Breast epithelium (tissue), 3 donors: ENCODE measurements around the gene DGUOK.

Experiments
- POLR2AphosphoS5 ChIP-seq, 3 donors: sonication (generic); formaldehyde crosslinking; IDR thresholded peaks; one replicate each; pipeline ENCODE4 v1.6.1; 2017; ENCODE audit warnings: antibody characterized with exemption in 3 of 3
- TF ChIP-seq, protein P1 (sequence below), 3 donors: fragments of 450-650 bp; IDR thresholded peaks; one replicate each; pipeline ENCODE4 v1.5.1; 2016 to 2017; ENCODE audit warnings: antibody characterized with exemption in 3 of 3, mild to moderate bottlenecking in 3 of 3, moderate library complexity in 3 of 3

DNA sequence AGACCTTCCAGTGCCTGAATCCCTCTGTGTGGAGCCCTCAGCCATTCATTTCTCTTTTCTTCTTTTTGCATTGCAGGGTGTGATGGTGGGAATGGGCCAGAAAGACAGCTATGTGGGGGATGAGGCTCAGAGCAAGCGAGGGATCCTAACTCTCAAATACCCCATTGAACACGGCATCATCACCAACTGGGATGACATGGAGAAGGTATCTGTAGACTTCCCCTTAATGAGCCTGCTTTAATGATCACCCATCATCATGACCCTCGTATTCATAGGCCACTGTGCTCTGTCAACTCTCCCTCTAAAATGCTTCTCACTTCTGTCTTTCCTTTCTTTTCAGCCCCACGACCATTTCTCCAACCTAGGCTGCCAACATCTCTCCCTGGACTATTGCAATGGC is 24.4 kb upstream of the DGUOK start:
- TF ChIP-seq, protein P1, sequence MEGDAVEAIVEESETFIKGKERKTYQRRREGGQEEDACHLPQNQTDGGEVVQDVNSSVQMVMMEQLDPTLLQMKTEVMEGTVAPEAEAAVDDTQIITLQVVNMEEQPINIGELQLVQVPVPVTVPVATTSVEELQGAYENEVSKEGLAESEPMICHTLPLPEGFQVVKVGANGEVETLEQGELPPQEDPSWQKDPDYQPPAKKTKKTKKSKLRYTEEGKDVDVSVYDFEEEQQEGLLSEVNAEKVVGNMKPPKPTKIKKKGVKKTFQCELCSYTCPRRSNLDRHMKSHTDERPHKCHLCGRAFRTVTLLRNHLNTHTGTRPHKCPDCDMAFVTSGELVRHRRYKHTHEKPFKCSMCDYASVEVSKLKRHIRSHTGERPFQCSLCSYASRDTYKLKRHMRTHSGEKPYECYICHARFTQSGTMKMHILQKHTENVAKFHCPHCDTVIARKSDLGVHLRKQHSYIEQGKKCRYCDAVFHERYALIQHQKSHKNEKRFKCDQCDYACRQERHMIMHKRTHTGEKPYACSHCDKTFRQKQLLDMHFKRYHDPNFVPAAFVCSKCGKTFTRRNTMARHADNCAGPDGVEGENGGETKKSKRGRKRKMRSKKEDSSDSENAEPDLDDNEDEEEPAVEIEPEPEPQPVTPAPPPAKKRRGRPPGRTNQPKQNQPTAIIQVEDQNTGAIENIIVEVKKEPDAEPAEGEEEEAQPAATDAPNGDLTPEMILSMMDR (IDR thresholded peaks at IDR 0.05) = no peak
- no peak for TF ChIP-seq POLR2AphosphoS5 (IDR thresholded peaks at IDR 0.05)
